NCI-H1048 (cell line): Measurements from ENCODE around the gene ATG10.
"Not testable (repeated sequence)": the region's sequence is repeated elsewhere in the genome, so short reads cannot be mapped to it uniquely, and the experiment has no call there.

Experiments
- DNase-seq: peaks from one replicate; lab custom pipeline; 2025; lab: John Stamatoyannopoulos, UW

Gene ATG10

DNA sequence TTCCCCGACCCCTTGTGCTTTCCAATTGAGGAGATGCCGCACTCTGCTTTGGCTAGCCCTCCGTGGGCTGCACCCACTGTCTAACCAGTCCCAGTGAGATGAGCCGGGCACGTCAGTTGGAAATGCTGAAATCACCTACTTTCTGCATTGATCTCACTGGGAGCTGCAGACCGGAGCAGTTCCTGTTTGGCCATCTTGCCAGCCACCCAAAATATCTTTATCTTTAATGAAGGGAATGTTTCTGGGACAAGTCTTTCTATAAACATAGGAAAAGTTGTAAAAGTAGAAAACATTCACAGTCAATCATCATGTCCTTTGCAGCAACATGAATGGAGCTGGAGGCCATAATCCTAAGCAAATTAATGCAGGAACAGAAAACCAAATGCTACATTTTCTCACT lies 158.8 kb downstream of the ATG10 start:
- no peak for DNase-seq

DNA sequence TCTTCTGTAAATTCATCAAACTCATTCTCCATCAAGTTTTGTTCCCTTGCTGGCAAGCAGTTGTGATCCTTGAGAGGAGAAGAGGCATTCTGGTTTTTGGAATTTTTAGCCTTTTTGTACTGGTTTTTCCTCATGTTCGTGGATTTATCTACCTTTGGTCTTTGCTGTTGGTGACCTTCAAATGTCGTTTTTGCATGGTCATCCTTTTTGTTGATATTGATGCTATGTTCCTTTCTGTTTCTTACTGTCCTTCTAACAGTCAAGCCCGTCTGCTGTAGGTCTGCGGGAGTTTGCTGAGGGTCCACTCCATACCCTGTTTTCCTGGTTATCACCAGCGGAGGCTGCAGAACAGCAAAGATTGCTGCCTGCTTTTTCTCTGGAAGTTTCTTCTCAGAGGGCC lies 165.4 kb downstream of the ATG10 start:
- DNase-seq = no peak

DNA sequence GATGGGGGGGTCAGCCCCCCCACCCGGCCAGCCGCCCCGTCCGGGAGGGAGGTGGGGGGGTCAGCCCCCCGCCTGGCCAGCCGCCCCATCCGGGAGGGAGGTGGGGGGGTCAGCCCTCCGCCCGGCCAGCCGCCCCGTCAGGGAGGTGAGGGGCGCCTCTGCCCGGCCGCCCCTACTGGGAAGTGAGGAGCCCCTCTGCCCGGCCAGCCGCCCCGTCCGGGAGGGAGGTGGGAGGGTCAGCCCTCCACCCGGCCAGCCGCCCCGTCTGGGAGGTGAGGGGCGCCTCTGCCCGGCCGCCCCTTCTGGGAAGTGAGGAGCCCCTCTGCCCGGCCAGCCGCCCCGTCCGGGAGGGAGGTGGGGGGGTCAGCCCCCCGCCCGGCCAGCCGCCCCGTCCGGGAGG lies 168.0 kb downstream of the ATG10 start:
- DNase-seq = not testable (repeated sequence)

DNA sequence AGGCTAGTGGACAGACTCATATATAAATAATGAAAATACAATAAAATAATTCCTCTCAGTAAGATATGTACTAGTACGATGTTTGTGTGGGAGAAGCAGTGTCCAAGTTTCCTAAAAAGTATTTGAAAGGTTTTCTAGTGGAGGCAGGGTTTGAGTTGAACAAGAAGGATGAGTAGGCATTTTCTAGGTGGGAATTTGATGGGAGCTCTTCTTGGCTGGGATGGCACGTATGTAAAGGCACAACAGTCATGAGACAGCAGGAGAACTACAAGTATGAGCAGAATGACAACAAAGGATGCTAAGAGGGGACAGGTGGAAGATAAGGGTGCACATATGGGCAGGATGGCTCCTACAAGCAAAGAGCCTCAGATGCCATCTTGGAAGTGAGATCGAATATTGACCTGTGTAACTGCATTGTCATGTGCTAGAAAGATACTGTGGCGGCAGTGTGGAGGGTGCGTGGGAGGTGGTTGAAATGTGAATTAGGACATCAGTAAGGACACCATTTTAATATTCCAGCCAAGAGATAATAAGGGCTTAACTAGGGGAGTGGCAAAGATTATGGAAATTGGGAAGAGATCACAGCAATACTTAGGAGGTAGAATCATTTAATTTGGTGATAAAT lies 170.5 kb downstream of the ATG10 start:
- DNase-seq = no peak

DNA sequence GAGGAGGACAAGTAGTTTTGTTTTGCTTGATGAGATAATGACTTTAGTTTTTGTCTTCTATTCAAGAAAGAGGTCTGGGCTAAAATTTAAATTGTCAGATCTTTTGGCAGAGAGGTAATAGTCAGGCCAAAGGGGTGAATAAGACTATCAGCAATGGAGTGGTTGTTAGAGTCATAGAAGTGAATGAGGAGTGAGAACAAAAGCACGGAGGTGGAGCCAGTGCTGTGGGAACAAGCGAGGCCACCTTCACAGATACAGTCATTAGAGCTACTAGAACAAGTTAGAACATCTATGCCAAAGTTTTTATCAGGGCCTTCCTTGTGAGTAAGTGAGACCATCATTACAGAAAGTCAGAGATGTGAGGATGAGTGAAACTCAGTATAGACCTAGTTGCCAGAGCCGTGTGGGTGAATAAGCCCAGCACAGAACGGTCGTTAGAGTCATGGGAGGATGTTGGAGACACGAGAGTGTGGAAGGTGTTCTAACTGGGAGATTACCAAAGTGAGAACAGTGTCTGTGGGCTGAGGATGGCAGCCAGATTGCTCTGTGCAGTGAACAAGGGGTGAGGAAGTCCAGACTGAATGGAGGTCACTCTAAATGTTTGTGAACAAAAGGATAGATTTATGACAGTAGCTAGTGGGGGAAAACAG lies 171.2 kb downstream of the ATG10 start:
- no peak for DNase-seq

DNA sequence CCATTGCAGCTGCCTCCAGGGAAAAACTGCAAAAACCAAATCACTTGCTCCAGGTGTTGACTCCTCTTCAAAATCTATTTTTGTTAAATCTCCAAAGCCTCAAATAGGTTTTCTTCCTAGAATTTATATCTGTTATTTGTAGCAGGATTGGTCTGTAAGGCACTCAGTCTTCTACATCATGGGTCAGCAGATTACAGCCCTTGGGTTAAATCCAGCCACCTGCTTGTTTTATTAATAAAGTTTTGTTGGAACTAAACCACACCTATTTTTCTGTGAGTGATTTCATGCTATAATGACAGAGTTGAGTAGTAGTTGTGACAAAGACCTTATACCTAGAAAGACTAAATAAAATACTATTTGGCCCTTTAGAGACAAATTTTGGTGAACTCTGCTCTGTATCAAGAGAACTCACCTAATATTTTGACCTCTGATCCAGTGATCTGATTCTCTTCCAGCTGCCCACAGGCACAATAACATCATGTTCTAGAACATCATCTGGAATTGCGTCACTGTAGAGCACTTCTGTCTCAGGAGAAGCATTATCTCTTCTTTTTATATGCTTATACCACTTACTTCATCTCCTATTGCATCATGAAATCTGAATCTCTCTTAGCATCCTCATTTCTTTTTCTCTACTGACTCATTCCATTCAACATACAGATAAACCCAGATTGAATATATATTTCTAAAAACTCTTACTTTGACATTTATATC lies 176.2 kb downstream of the ATG10 start:
- no peak for DNase-seq

DNA sequence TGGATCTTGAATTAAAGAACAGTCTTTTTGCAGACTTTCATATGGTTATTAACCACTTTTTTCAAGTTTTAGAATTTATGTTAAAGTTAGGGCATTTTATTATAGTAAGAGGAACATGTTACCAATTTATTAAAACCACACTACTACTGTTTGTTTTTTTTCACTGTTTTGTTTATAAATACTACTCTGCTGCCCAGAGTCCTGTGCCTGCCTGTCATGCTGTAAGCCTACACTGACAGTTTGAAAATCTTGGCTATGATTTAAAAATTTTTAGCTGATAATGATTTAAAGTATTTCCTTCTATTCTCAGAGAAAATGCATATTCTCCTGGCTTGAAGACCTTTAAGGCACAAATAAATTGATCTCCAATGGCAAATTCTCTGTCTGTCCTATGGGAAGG lies 177.6 kb downstream of the ATG10 start:
- no peak for DNase-seq

DNA sequence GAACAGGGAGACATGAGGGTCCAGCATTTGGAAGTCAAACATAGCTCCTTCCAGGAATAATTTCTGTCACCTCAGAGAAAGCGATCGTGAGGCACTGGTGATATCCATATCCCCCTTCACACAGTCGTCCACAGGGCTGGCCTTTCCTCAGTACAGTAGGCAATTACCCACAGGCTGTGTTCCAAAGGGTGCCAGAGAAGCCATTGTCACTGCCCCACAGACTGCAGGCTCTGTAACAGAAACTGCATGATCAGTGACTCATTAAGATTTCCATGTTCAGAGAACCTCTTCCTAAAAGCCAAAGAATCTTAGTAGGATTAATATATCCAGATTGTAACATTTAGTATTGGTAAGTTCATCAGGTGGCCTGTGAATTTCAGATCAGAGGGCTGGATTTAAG lies 178.7 kb downstream of the ATG10 start:
- no peak for DNase-seq

DNA sequence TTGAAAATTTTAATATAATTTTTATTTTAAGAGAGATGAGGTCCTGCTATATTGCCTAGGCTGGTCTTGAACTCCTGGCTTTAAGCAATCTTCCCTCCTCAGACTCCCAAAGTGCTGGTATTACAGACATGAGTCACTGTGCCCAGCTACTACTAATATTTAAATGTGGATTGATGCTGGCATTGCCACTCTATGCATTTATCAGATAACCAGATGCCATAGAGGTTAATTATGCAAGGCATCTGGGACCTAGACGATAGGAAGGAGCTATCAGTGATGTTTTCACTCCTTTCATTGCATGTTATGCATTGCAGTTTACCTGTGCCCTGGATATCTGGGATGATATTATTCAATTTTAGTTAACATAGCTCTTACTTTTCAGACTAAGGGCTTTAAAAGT lies 179.4 kb downstream of the ATG10 start:
- no peak for DNase-seq

DNA sequence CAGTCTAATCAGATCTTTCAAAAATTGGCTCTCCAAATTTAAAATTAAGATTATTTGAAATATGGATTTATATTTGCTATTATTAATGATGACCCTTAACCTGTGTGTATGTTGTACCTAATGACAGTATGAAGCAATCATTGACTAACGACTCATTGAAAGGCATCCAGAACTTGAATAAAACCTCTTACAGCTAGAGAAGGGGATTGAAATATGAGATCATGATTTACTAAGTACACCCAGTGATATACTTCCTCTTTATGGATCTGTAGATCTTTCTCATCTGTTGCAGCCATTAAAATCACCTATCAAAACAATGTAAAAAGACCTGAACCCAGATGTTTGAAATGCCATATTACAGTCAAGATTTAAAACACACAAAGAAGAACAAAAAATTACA lies 179.8 kb downstream of the ATG10 start:
- DNase-seq = no peak

DNA sequence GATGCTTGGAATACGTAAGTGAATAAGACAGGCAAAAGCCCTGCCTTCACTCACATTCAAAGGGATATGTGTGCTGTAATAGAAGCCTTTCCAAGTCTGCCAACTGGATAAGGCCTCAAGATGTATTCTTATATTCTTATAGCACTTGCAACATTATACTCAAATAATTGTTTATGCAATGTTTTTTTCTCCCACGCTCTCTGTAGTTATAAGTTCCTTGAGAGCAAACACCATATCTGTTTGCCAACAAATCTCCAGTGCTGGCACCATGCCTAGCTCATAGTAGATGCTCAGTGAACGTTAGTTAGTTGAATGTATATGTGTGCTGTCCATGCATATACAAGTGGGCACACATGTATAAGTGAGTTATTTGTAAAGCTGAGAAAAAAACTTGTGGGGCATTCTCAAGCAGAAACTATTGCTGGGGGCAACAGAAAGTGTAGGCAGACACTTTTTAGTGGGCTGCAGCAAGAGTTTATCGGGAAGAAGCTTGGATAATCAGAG lies 181.2 kb downstream of the ATG10 start:
- no peak for DNase-seq

DNA sequence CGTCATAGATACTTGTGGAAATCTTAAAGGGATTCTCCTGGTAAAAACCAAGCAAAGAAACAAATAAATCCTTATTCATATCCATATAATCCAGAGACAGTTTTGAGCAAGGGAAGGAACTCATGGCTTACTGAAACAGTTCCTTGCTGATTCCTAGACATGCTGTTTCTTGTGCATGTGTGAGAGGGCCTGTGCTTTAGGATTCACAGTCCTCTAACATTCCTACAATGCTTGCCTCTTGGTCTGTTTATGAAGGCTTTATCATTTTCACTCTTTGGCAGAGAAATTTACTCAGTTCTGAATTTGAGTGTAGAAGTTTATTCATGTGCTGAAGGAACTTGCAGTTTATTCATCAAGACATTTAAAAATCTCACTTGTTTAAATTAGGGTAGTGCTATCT lies 183.0 kb downstream of the ATG10 start:
- no peak for DNase-seq

DNA sequence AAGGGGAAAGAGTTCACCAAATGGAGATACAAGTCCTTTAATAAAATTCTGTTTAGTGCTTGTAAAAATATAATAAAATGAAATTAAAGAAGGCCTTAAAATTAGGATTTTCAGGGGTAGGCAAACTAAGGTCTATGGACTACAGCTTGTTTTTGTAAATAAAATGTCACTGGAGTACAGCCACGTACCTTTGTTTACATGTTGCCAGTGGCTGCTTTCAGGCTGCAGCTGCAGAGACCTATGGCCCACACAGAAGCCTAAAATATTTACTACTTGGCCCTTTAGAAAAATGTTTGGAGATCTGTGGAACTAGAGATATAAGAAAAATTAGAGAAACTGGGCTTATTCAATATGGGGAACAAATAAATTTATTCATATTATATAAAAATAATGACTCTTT lies 183.5 kb downstream of the ATG10 start:
- no peak for DNase-seq

DNA sequence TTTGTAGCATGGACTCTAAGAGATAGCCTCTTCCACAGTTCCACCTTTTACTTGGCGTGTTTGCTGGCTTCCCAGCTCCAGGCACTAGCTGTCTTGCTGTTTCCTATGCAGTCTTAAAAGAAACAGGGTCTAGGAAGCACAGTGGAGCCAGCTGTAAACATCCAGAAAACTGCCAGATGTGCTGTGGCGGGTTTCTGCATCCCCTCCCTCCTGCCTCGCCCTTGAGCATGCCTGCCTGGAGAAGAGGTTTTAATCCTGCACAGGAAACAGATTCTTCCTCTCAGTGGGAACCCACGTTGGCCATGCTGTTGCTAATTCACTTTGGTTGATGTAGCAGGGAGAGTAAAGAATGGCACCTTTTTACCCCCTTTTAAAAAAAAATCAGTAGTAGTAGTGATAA lies 185.1 kb downstream of the ATG10 start:
- DNase-seq = no peak

DNA sequence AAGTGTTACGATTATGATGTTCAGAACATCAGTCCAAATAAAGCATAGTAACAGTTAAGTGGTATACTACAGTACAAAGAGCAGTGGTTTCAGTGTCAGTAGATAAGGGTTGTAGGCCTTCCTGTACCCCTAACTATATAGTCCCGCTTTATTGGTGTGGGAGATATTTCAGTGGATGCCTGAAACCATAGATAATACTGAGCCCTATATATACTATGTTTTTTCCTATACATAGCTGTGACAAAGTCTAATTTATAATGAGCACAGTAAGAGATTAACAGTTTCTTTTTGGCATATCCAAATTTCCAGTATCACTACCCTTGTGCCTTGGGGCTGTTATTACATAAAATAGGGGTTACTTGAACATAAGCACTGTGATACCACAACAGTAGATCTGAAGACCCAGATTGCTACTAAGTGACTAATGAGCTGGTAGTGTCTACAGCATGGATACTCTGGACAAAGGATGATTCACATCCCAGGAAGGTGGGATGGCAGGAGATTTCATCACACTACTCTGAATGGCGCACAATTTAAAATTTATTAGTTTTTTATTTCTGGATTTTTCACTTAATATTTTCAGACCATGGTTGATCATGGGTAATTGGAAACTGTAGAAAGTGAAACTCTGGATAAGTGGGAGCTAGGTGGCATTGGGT lies 187.1 kb downstream of the ATG10 start:
- no peak for DNase-seq

DNA sequence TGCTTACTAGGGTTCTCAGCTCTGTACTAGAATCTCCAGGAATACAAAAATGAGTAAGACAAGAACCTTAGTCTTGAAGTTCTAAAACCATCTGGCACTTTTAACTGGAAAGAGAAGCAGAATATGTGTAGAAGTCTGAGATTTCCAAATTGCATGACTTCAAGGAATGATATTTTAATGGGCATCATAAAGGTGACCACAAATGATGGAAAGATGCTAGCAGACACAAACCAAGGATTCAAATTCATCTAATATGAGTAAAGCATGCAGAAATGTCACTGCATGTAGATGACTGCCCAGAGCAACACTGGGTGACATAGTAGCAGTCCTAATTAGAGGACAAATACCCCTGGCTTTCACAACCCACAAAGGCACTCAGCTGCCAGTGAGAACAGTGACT lies 189.1 kb downstream of the ATG10 start:
- no peak for DNase-seq

DNA sequence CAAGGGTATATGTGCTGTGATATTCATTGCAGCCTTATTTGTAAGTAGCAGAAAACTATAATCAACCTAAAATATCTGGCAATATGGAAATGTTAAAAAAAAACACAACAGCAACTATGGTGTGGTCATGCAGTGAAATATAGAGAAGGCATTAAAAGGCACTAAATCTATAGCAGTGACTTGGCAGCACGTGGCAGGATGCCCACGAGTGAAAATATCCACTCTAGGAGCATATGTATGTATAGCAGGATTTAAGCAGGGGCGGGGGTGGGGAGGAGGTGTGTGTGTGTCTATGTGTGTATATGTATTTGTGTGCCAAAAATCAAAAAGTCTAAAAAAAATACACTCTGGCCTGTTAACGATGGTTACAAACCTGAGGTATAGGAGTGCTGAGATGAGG lies 190.8 kb downstream of the ATG10 start:
- DNase-seq = no peak

DNA sequence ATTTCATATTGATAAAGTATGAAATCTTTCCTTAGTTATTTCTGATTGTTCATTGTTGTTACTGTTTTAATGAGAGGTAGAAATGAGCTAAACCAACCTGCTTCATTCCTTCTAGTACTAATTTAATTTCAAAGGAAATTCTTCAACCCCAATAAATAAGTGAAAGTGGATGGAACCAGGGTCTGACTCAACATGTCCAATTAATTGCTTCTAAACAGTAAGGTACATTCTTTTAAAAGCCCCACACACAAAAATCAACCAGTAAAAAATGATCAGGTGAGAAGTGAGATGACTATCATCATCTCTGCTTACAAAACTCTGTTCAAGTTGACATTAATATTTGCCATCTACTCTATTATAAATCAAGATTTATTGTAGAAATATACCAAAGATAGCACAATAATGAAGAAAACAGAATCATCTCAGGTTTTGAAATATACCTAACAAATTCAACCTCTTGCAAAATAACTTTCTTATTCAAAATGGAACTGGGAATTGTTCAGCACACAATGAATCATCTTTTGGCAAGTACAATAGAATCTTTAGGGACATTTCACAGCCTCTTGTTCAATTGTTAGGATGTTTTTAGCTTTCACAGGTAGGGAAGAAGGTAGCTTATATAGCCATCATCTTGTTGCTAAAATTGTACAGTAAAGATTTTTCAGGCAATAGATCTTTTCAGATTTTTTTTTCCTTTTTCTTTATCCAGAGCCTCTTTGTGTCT lies 191.8 kb downstream of the ATG10 start:
- DNase-seq = no peak

DNA sequence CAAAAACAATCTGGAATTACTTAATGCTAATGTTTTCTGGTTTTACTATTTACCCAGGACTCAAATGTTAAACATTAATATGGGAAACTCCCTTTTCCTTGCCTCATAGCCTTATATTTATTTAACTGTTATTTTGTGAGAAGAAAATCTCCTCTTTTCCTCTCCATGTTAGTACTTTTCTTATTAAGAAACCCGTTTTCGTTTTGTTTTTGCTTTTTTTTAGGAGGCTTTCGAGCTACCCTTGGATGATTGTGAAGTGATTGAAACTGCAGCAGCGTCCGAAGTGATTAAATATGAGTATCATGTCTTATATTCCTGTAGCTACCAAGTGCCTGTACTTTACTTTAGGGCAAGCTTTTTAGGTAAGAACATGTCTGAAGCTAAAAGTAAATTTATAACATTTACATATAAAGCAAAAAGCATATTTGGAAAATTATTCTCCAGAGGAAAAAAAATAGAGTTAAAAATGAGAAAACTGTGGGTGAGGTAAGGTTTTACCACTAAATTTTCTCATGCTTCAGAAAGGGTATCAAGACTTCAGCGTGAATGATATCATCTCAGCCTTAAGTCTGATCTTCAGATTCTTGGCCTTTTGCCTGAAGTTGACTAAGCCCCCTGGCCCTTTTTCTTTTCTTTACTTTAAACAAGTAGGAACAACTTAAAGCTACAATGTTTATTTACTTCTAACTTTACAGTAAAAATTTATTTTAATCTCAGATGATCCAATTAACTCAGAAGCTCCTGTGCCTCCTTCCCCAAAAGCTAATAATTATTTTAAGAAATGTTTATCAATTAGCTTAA lies 192.6 kb downstream of the ATG10 start:
- no peak for DNase-seq

DNA sequence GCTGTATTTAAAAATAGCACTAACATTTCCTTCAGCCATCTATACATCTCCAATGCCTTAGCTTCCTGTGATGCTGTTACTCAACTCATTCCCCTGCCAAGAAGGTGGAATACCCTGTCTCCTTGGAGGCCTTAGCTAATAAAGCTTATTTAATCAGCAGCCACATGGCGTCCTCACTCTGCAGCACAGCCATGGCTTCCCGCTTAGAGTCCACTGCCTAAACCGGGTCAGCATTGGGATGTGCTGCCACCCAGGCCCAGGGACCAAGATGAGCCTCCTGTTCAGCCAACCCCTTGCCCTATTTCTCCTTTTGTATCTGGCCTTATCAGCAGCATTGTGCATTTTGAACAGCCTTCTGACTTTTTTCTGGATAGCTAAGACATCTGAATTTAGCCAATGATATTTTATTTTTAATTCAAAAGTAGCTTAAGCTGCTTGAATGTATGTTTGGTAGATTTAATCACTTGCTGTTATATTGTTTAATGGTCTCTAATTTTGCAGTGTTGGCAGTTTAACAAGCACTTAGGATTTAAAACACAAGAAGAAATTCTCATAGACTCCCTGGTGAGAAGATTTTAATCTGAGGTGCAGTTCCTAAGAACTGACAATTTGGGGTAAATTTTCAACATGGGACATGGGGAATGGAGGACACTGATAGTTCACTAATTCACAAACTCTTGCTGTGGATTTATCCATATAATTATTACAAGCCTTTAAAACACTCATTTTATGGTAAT lies 193.3 kb downstream of the ATG10 start:
- no peak for DNase-seq
